ENCODE results near the gene DNASE1L1.

- TF ChIP-seq CTCF (IDR thresholded peaks at IDR 0.05; ENCODE audit: low read length): peak; percentile 10; the same call in 1 of the 2 replicates
- TF ChIP-seq EZH2 (optimal IDR thresholded peaks at IDR 0.05; ENCODE audit: low read depth, low read length): no peak
- no peak for TF ChIP-seq EZH2phosphoT487 (IDR thresholded peaks at IDR 0.05; ENCODE audit: low read length)
These were observed 19.4 kb upstream of the DNASE1L1 start, which contains the start of gene ATP6AP1 for GRCh38 chrX:154428176-154429171.

Data from MM.1S (cell line).